ENCODE measurements around the gene SLC25A42.
"Not testable (repeated sequence)": the region's sequence is repeated elsewhere in the genome, so short reads cannot be mapped to it uniquely, and the experiment has no call there.

SLC25A42 gene

GRCh38 chr19:19106938-19107337 lies 43.1 kb downstream of the SLC25A42 start:
- not testable (repeated sequence) for FAIRE-seq

GRCh38 chr19:19107654-19108053 lies 43.9 kb downstream of the SLC25A42 start:
- no peak for FAIRE-seq

GRCh38 chr19:19109601-19110000 lies 45.8 kb downstream of the SLC25A42 start:
- no peak for FAIRE-seq

GRCh38 chr19:19110410-19111135 lies 46.8 kb downstream of the SLC25A42 start:
- no peak for FAIRE-seq

- no peak for FAIRE-seq
Measured at GRCh38 chr19:19111136-19111835, 47.5 kb downstream of the SLC25A42 start.

GRCh38 chr19:19111967-19112580 lies 48.3 kb downstream of the SLC25A42 start:
- FAIRE-seq: no peak

GRCh38 chr19:19113040-19113626 lies 49.3 kb downstream of the SLC25A42 start:
- FAIRE-seq: no peak

- FAIRE-seq: no peak
Measured at GRCh38 chr19:19115954-19116353, 52.2 kb downstream of the SLC25A42 start.

GRCh38 chr19:19119325-19120237 lies 55.8 kb downstream of the SLC25A42 start:
- FAIRE-seq: no peak

- no peak for FAIRE-seq
Measured at GRCh38 chr19:19120308-19121231, 56.8 kb downstream of the SLC25A42 start.

GRCh38 chr19:19121371-19121770 lies 57.6 kb downstream of the SLC25A42 start:
- no peak for FAIRE-seq

- no peak for FAIRE-seq
Measured at GRCh38 chr19:19122902-19123301, 59.1 kb downstream of the SLC25A42 start.

- FAIRE-seq: no peak
Measured at GRCh38 chr19:19123386-19123785, 59.6 kb downstream of the SLC25A42 start.

- FAIRE-seq: no peak
Measured at GRCh38 chr19:19126102-19126501, 62.3 kb downstream of the SLC25A42 start.

GRCh38 chr19:19131989-19132388 lies 68.2 kb downstream of the SLC25A42 start:
- no peak for FAIRE-seq

- no peak for FAIRE-seq
Measured at GRCh38 chr19:19132912-19133311, 69.1 kb downstream of the SLC25A42 start.

GRCh38 chr19:19133985-19134384 lies 70.2 kb downstream of the SLC25A42 start:
- FAIRE-seq: no peak

- FAIRE-seq: no peak
Measured at GRCh38 chr19:19134687-19135158, 70.9 kb downstream of the SLC25A42 start.

- not testable (repeated sequence) for FAIRE-seq
Measured at GRCh38 chr19:19135713-19136112, 71.9 kb downstream of the SLC25A42 start.

GRCh38 chr19:19137556-19138108 lies 73.8 kb downstream of the SLC25A42 start:
- no peak for FAIRE-seq

Measured in A204.1 (cell line).